ENCODE measurements around the gene EAF2.

EAF2 gene

DNA sequence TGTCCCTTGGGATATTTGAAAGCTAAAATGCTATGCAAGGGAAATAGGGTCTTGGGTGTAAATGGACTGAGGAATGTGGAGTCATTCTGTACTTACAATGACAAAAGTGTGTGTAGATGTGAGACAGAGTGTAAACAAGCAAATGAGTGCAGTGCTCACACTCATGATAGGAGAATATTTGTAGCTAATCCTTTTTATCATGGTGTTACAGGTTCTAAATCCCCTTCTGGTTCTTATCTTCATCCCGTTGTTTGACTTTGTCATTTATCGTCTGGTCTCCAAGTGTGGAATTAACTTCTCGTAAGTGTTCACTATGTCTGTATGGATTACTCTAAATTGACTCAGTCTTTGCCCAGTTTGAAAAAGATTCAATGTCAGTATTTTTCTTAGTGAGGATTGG lies 89.7 kb downstream of the EAF2 start:
- H3K36me3 ChIP-seq (ENCODE audit: control insufficient read depth, low read length): peaks cover 88% of the 10 kb centered on the region
- H3K9me3 ChIP-seq (ENCODE audit: control insufficient read depth, insufficient read depth, low read length): no peaks in the 10 kb centered on the region
- no peaks in the 10 kb centered on the region for H3K9me2 ChIP-seq (replicated peaks; ENCODE audit: control insufficient read depth, low read length)
- no peak overlapping the region for H3K4me3 ChIP-seq (ENCODE audit: low read length)
- H3F3A ChIP-seq (ENCODE audit: control insufficient read depth, insufficient read depth): no peaks in the 10 kb centered on the region
- no peak overlapping the region for H3K4me2 ChIP-seq (ENCODE audit: low read length)
- no peaks in the 10 kb centered on the region for H3K4me1 ChIP-seq (ENCODE audit: control insufficient read depth, low read length)
- no peaks in the 10 kb centered on the region for H4K20me1 ChIP-seq (ENCODE audit: control insufficient read depth, insufficient read depth, low read depth, low read length)
- TF ChIP-seq EZH2phosphoT487 (IDR thresholded peaks at IDR 0.05; ENCODE audit: borderline replicate concordance, low read length): no peak
- no peak for TF ChIP-seq CTCF (IDR thresholded peaks at IDR 0.05; ENCODE audit: low read depth, low read length, poor library complexity, severe bottlenecking)
- no peaks in the 10 kb centered on the region for H3K27me3 ChIP-seq (ENCODE audit: control insufficient read depth, low read length)
- H3K79me2 ChIP-seq (ENCODE audit: control insufficient read depth, low read length): no peaks in the 10 kb centered on the region
- H3K27ac ChIP-seq (ENCODE audit: low read depth, low read length): no peak overlapping the region

GRCh38 chr3:121926380-121926779 lies 91.4 kb downstream of the EAF2 start:
- H3K27me3 ChIP-seq (ENCODE audit: control insufficient read depth, low read length): no peaks in the 10 kb centered on the region
- H3K4me2 ChIP-seq (ENCODE audit: low read length): no peak overlapping the region
- H3K36me3 ChIP-seq (ENCODE audit: control insufficient read depth, low read length): peaks cover 93% of the 10 kb centered on the region
- H3K4me3 ChIP-seq (ENCODE audit: low read length): no peak overlapping the region
- H3K9me3 ChIP-seq (ENCODE audit: control insufficient read depth, insufficient read depth, low read length): no peaks in the 10 kb centered on the region
- no peak overlapping the region for H3K27ac ChIP-seq (ENCODE audit: low read depth, low read length)
- no peaks in the 10 kb centered on the region for H4K20me1 ChIP-seq (ENCODE audit: control insufficient read depth, insufficient read depth, low read depth, low read length)
- H3K4me1 ChIP-seq (ENCODE audit: control insufficient read depth, low read length): no peaks in the 10 kb centered on the region
- H3K79me2 ChIP-seq (ENCODE audit: control insufficient read depth, low read length): no peaks in the 10 kb centered on the region
- no peaks in the 10 kb centered on the region for H3F3A ChIP-seq (ENCODE audit: control insufficient read depth, insufficient read depth)
- no peaks in the 10 kb centered on the region for H3K9me2 ChIP-seq (replicated peaks; ENCODE audit: control insufficient read depth, low read length)
- TF ChIP-seq CTCF (IDR thresholded peaks at IDR 0.05; ENCODE audit: low read depth, low read length, poor library complexity, severe bottlenecking): no peak

Data from DOHH2 (cell line).